Omental fat pad (tissue), 4 donors: Measurements from ENCODE around the gene TFEB. TPM values are rescaled to one million over a fixed set of nuclear protein-coding genes. Genes with fewer than 3 reads are reported as not detected.

Experiments used
- ATAC-seq: fragments of 150-250 bp; one replicate; pipeline ENCODE4 v1.9.1; 2016; ENCODE audit warnings: mild to moderate bottlenecking, moderate library complexity; ENCODE audit not compliant: low FRiP score
- DNase-seq: peaks from one replicate; pipeline ENCODE4 v3.0.0-alpha.2; 2019; ENCODE audit warnings: low spot score
- CTCF ChIP-seq, 3 donors: fragments of 450-650 bp; IDR thresholded peaks; one replicate each; pipeline ENCODE4 v1.5.1; 2016 to 2017; ENCODE audit warnings: antibody characterized with exemption in 3 of 3, mild to moderate bottlenecking in 3 of 3, moderate library complexity in 2 of 3
- total RNA-seq, 4 donors: library from RNA; depleted of rRNA; stranded (reverse); fragments of >200 nt; gene quantifications; one replicate each; pipeline ENCODE4 v1.1.0, GENCODE V29; 2016

TFEB gene
- total RNA-seq, 4 donors from 2014 or later: 7.1 to 24.4 (median 14.5) TPM

- ATAC-seq (no peak), DNase-seq (no peak)
- TF ChIP-seq CTCF (IDR thresholded peaks at IDR 0.05): no peak
Measured at GRCh38 chr6:41704656-41705310, 30.6 kb downstream of the TFEB start.

- TF ChIP-seq CTCF (IDR thresholded peaks at IDR 0.05): no peak
- ATAC-seq (no peak), DNase-seq (no peak)
Measured at GRCh38 chr6:41704028-41704427, 31.4 kb downstream of the TFEB start.

GRCh38 chr6:41702771-41703494 lies 32.5 kb downstream of the TFEB start:
- ATAC-seq (no peak), DNase-seq (no peak)
- no peak for TF ChIP-seq CTCF (IDR thresholded peaks at IDR 0.05)

- ATAC-seq: no peak
- DNase-seq: no peak
- TF ChIP-seq CTCF (IDR thresholded peaks at IDR 0.05): no peak
Measured at GRCh38 chr6:41702089-41702745, 33.2 kb downstream of the TFEB start.

GRCh38 chr6:41700463-41701347 lies 34.7 kb downstream of the TFEB start:
- DNase-seq: no peak
- ATAC-seq: no peak
- TF ChIP-seq CTCF (IDR thresholded peaks at IDR 0.05): no peak

GRCh38 chr6:41699063-41699462 lies 36.3 kb downstream of the TFEB start:
- ATAC-seq (no peak), DNase-seq (no peak)

More at GRCh38 chr6:41699063-41699462, 36.3 kb downstream of the TFEB start:
- no peak for TF ChIP-seq CTCF (IDR thresholded peaks at IDR 0.05)
